H1 (cell line): ENCODE results near the gene CP.

Experiments used
- BCL11A ChIP-seq, 2 experiments: IDR thresholded peaks; one replicate each; pipeline ENCODE4 v1.6.1; 2011; ENCODE audit warnings: low read depth in 2 of 2, low read length in 2 of 2, mild to moderate bottlenecking in 2 of 2
- CHD1 ChIP-seq: IDR thresholded peaks from 2 replicates; pipeline ENCODE4 v1.6.1; 2012; ENCODE audit warnings: low read depth, low read length, improper control_type of control experiment
- CTCF ChIP-seq, 3 experiments: IDR thresholded peaks; 1 replicate in 2 of 3; 2 replicates in 1 of 3; pipeline versions ENCODE4 v1.5.1 to v1.6.1; 2011; ENCODE audit warnings: low read length in 3 of 3, mild to moderate bottlenecking in 3 of 3, inconsistent platforms in 2 of 3, low read depth in 1 of 3, moderate library complexity in 1 of 3; ENCODE audit not compliant: insufficient read depth in 1 of 3; ENCODE audit errors: control extremely low read depth in 1 of 3
- KDM1A ChIP-seq: fragments of 200-600, 300-600 bp; sonication (generic); IDR thresholded peaks from 2 replicates; pipeline ENCODE4 v1.7.1; 2016; ENCODE audit warnings: mild to moderate bottlenecking, low read length, borderline replicate concordance
- NRF1 ChIP-seq: IDR thresholded peaks from 2 replicates; pipeline ENCODE4 v1.6.1; 2011; ENCODE audit warnings: mild to moderate bottlenecking, low read depth, low read length, improper control_type of control experiment
- POLR2A ChIP-seq, 2 experiments: IDR thresholded peaks; 1 replicate in 1 of 2; 2 replicates in 1 of 2; pipeline ENCODE4 v1.6.1; 2011; ENCODE audit warnings: low read depth in 2 of 2, low read length in 2 of 2, mild to moderate bottlenecking in 2 of 2; ENCODE audit errors: control extremely low read depth in 1 of 2
- RAD21 ChIP-seq, 2 experiments: IDR thresholded peaks in 1 of 2; conservative IDR thresholded peaks in 1 of 2; 2 replicates each; pipeline ENCODE4 v1.6.1; 2011; ENCODE audit warnings: low read depth in 2 of 2, low read length in 2 of 2, improper control_type of control experiment in 1 of 2, inconsistent platforms in 1 of 2, mild to moderate bottlenecking in 1 of 2, moderate library complexity in 1 of 2
- SP1 ChIP-seq: IDR thresholded peaks from 2 replicates; pipeline ENCODE4 v1.6.1; 2011; ENCODE audit warnings: low read depth, low read length
- TBP ChIP-seq: IDR thresholded peaks from 2 replicates; pipeline ENCODE4 v1.6.1; 2011; ENCODE audit warnings: low read depth, low read length, improper control_type of control experiment
- TEAD4 ChIP-seq: IDR thresholded peaks from 2 replicates; pipeline ENCODE4 v1.6.1; 2012; ENCODE audit warnings: low read depth, low read length, inconsistent platforms, mixed read lengths
- YY1 ChIP-seq: IDR thresholded peaks from 2 replicates; pipeline ENCODE4 v1.6.1; 2011; ENCODE audit warnings: low read depth, mild to moderate bottlenecking, low read length
- TF ChIP-seq, protein P1 (sequence below): IDR thresholded peaks from 2 replicates; pipeline ENCODE4 v1.6.1; 2012; ENCODE audit warnings: inconsistent platforms
- TF ChIP-seq, protein P2 (sequence below): IDR thresholded peaks from 2 replicates; pipeline ENCODE4 v1.6.1; 2012; ENCODE audit warnings: low read length, inconsistent platforms
- TF ChIP-seq, protein P3 (sequence below): IDR thresholded peaks from 2 replicates; pipeline ENCODE4 v1.6.1; 2011; ENCODE audit warnings: low read length, improper control_type of control experiment

DNA sequence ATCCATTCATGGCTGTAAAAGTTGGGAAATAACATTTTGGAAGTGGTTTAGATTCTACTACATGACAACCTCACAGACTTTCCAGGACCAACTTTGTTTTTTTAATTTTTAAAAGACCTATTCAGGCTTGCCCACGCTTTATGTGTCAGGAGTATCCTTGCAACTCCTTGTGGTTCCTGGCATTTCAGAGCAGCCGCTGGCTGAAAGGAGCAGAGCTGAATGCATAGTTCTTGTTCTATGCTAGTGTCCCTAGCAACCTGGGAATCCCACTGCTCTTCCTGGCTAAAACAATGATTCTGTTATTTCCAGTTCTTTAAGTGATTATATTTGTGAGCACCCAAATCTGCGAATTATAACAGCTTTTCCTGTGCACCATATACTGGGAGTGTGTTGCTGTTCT lies 34.9 kb downstream of the CP start:
- no peak for TF ChIP-seq KDM1A
- TF ChIP-seq CTCF (IDR thresholded peaks at IDR 0.05; ENCODE audit: control extremely low read depth in 1 of 3, insufficient read depth in 1 of 3, low read depth in 1 of 3, low read length in 3 of 3) = no peak
- no peak for TF ChIP-seq POLR2A (IDR thresholded peaks at IDR 0.05; ENCODE audit: control extremely low read depth in 1 of 2, low read depth in 2 of 2, low read length in 2 of 2)
- no peak for TF ChIP-seq BCL11A (IDR thresholded peaks at IDR 0.05; ENCODE audit: low read depth in 2 of 2, low read length in 2 of 2)
- no peak for TF ChIP-seq RAD21 (IDR thresholded peaks at IDR 0.05 in 1 of 2, conservative IDR thresholded peaks at IDR 0.05 in 1 of 2; ENCODE audit: low read depth in 2 of 2, low read length in 2 of 2)
- no peak for TF ChIP-seq CHD1
- TF ChIP-seq SP1 = no peak
- TF ChIP-seq TBP = no peak
- TF ChIP-seq, protein P1, sequence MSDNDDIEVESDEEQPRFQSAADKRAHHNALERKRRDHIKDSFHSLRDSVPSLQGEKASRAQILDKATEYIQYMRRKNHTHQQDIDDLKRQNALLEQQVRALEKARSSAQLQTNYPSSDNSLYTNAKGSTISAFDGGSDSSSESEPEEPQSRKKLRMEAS = no peak
- TF ChIP-seq, protein P2, sequence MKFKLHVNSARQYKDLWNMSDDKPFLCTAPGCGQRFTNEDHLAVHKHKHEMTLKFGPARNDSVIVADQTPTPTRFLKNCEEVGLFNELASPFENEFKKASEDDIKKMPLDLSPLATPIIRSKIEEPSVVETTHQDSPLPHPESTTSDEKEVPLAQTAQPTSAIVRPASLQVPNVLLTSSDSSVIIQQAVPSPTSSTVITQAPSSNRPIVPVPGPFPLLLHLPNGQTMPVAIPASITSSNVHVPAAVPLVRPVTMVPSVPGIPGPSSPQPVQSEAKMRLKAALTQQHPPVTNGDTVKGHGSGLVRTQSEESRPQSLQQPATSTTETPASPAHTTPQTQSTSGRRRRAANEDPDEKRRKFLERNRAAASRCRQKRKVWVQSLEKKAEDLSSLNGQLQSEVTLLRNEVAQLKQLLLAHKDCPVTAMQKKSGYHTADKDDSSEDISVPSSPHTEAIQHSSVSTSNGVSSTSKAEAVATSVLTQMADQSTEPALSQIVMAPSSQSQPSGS = no peak
- TF ChIP-seq NRF1 = no peak
- TF ChIP-seq, protein P3, sequence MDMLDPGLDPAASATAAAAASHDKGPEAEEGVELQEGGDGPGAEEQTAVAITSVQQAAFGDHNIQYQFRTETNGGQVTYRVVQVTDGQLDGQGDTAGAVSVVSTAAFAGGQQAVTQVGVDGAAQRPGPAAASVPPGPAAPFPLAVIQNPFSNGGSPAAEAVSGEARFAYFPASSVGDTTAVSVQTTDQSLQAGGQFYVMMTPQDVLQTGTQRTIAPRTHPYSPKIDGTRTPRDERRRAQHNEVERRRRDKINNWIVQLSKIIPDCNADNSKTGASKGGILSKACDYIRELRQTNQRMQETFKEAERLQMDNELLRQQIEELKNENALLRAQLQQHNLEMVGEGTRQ = no peak
- TF ChIP-seq YY1 = no peak
- TF ChIP-seq TEAD4 = no peak
